HG03135 (cell line): ENCODE measurements around the gene H3-3A.

Experiments
- ATAC-seq: cut with Tn5 transposase; IDR thresholded peaks from one replicate; pipeline ENCODE4 v1.9.1; 2021; ENCODE audit warnings: mild to moderate bottlenecking, moderate library complexity; ENCODE audit not compliant: unreplicated experiment

H3-3A gene

DNA sequence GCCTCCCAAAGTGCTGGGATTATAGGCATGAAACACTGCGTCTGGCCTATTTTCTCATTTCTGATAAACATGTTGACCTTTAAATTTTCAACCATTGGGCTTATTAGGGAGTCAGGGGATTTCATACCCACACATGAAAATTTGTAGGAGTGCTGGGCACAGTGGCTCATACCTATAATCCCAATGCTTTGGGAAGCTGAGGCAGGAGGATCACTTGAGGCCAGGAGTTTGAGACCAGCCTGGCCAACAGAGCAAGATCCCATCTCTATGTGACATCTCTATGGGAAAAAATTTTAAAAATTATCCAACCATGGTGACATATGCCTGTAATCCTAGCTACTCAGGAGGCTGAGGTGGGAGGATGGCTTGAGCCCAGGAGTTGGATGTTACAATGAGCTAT lies 10.5 kb upstream of the H3-3A start:
- ATAC-seq = no peak

- no peak for ATAC-seq
Measured at GRCh38 chr1:226054519-226055327, 7.8 kb upstream of the H3-3A start.

- ATAC-seq = no peak
Measured at GRCh38 chr1:226059709-226060108, 2.8 kb upstream of the H3-3A start.

DNA sequence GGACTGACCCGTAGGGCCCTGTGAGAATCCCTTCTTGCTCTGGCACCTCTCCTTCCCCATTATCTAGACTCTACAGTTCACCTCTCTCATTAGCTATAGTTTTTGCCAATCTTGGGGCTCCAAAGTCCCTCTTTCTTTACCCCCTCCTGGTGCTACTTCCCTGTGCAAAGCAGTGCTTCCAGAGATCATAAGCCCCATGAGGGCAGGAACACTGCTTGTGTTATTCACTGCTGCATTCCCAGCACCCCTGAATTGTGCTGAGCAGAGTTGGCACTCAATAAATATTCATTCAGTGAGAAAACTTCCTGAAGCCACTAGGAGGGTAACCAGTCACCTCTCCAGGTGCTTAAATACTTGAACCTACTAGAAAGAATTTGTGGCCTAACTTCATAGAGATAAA lies 2.1 kb upstream of the H3-3A start:
- ATAC-seq = no peak

DNA sequence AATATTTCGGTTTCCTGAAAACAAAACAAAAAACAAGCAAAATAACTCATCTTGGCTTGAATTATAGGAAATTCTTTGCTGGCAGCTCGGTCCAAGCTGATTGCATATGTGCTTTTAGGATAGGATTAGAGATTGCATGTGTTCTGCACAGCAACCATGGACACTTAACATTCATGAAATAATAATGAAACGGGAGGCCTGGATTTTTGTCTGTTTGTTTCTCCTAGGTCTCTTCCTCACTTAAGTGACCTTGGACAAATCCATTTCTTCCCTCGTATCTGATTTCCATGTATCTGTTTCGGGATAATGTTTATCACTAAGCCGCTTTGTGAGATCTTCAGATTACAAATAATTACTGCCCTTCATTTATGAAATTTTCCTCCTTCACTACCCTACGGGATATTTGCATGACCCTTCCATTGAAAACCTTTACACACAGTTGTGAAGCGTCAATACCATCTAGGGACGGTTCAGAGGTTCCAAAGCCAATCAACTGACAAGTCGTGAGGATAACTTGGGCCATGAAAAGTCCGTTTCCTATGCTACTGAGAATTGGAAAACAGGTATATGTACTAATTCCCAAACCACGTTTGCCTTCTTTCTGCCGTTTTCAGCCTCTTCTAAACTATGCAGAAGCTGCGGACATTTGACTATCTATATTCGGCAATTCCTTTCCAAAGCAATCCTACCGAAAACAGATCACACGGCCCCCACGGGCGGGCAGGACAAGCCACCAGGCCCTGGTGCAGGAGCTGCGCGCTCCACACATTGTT lies 1.3 kb upstream of the H3-3A start:
- ATAC-seq = no peak

DNA sequence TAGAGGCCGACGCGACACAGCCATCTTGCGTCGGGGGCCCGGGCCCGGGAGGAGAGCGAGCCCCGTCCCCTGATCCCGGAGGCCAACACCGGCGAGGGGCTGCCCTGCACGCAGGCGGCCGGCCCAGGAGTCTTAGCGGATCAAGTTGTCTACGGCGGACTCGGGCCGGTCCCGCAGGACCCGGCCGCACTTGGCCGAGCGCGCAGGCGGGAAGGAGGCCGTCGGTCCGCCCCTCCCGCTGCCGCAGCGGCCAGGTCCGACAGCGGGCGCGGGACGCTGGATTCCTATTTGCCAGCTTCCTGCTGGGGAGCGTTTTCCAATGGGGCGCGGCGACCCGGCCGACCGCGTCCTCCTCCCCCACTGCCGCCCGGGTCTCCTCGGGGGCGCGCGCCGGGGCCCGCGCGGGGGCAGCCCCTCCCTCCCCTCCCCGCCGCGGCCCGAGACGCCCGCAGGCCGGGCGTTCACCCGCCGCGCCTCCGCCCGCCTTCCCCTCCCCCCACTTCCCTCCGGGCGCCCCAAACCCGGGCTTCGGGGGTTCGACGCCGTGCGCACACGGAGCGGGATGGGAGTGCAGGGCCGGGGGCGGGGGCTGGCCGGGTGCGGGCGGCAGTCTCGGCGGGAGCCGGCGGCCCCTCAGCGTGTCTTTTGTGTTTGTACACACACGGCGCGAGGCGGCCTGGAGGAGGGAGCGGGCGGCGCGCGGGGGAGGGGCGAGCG lies 517 bp upstream of the H3-3A start:
- ATAC-seq = peak; percentile 55

DNA sequence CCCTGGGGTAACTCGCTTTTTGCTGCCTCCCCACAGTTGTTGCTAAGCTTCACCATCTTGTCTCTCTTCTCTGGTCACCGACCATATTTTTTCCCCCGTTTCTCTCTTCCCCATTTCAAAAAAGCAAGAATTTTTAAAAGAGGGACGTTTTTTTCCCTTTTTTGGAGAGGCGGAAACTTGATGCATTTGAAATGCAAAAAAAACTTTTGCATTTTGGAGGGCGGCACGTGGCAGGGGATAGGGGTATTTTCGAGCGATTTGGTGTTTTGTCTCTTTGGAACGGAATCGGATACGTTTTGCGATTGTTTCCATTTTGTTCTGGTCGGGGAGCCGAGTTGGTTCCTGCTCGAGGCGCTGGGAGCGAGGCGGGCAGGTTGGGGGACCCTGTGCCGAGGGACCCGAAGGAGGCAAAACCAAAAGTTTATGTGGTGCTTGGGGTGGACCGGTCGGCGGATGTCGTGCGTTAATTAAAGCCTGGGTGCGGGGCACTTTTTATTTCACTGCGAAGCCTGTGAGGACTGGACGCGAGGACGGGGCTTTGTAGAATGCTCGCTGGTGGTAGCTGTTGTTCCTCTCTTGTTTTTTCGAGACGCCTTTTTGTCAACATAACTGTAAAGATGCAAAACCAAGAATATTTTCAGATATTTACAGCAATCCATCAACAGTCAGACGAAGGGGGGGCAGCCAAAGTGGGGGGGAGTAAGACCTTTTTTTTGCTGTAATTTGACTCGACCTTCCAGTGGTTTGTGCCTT lies 884 bp downstream of the H3-3A start:
- peak; percentile 20 for ATAC-seq

DNA sequence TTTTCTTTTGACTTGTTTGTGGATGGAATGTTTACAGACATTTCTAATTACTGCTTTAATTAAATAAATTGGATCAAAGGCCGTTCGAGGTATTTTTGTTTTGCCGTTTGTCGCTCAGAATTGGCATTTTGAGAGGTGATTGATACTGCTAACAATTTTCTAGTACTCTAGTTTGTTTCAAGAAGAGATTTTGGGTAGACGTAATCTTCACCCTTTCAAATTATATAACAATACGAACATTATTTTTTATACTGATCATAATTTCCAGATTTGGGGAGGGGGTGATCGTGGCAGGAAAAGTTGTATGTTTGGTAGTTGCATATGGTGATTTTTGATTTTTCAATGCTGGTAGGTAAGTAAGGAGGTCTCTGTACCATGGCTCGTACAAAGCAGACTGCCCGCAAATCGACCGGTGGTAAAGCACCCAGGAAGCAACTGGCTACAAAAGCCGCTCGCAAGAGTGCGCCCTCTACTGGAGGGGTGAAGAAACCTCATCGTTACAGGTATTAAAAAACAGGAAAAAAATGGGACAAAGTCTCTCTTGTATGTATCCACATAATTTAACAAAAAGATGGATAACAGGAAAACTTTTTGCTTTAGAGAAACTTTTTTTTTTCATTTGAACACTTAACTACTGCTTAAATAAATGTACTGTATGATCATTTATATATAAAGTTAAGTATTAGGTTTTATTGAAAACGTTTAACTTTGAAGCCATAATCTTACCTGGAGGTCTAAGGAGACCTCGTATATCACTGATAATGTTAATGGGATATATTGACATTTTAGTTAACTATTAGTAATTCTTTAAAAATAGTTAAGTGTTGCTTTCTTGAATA lies 1.7 kb downstream of the H3-3A start:
- no peak for ATAC-seq

DNA sequence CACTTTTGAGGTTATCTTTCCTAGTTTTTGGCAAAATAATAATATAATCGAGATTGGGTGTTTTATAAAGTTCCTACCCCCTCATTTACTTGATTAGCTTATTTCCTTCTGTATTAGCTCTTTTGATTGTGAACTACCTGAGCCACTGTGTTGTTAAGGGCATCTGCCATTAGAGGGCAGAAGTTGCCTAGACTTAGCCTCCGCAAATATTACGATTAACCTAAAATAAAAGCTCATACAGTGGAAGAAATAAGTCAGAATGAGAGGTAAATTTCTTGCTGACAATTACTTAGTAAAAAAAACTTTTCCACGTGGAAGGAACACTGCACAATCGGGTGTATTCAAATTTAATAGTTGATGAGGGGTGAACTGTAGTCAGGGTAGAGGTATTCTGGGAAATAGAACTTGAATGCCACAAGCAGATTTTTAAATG lies 2.3 kb downstream of the H3-3A start:
- no peak for ATAC-seq

DNA sequence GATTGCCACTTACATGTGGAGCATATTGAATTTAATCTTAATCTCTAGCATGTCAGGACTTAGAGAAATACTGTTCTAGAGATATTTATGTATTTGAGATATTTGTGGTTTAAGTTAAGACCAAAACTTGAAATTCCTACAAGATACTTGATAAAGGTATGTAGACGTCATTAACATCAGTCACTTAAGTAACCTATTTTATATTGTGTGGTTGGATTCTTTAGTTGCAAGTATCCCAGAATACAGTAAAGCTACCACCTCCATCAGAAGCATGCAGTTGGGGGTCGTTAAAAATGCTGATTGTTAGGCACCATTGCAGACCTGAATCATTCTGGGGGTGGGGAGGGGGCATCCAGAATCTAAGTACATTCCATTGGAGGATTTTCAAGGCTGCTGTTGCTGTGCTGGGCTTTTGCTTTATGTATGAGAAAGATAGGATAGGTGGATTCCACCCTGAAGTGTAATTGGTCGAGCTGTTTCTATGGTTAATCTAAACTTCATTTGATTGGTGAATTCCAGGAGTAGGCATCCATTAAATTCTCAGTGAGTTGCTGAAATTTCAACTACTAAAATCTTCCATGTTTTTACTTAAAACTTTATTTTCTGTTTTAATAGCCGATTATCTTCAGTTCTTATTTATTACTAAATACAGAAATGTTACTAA lies 4.0 kb downstream of the H3-3A start:
- ATAC-seq = no peak

DNA sequence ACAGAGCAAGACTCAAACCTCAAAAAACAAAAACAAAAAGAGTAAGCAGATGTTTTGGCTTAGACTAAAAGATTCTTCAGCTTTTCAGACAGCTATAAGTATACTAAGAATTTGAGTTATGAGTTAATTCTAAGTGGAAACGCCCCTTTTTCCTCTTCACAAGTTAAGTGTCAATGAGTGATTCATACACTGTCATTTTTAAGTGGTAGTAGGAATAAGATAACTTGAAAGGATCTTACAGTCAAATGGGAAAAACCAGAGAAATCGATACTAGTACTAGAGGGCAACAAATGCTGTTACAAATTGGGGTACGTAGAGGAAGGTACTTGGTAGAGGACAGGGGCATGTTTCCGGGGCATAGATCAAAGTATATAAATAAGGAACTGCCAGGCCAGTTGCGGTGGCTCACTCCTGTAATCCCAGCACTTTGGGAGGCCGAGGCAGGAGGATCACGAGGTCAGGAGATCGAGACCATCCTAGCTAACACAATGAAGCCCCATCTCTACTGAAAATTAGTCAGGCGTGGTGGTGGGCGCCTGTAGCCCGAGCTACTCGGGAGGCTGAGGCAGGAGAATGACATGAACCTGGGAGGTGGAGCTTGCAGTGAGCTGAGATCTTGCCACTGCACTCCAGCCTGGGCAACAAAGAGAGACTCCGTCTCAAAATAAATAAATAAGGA lies 7.4 kb downstream of the H3-3A start:
- ATAC-seq = no peak

DNA sequence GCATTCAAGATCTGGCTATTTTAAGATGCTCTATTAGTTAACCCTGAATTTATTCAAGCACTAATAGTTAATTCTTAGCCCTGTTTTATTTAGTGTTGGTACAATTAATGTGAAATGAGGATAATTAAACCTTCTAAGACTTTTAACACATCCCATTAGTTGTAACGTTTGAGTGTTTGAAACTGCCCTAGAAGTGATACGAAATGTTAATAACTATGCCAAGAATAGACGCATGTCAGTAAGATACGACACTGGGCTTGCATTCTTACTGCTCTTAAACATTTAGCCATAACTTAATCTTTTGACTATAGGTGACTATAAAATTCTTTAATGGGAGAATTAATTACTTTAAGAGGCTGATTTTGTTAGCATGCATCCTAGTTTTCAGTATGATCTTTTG lies 9.8 kb downstream of the H3-3A start:
- ATAC-seq = no peak

DNA sequence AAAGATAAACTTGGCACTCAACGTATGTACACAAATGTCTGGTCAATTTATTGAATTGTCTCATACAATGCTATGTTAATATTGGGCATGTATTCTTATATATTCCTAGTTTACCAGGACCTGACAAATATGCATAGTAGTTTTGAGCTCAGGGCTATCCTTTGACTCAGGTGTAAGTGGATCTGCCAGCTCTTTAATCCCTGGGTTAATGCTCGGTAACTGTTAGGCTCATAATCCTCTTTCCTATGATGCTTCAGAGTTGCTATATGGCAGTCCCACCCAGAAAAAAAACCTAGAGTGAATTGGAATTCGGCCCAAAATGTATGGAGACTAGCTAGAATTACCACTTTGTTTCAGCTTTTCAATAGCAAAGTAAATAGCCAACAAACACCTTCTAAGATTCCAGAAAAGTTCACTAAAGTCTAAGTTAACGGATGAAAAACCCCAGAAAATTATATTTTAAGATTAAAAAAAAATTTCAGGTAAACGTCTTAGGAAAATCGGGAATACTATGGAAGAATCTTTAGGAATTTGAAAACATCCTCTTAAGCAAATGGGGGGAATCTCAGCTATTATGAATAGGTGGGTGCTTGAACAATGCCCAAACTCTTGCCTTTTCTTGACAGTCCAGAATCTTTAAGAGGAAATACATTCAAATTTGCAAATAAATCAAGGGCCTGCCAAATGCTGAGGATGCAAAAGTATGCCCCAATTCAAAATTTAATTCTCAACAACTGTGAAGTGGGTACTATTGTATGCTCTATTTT lies 10.9 kb downstream of the H3-3A start:
- no peak for ATAC-seq

GRCh38 chr1:226074046-226074445 lies 11.5 kb downstream of the H3-3A start:
- ATAC-seq = no peak

DNA sequence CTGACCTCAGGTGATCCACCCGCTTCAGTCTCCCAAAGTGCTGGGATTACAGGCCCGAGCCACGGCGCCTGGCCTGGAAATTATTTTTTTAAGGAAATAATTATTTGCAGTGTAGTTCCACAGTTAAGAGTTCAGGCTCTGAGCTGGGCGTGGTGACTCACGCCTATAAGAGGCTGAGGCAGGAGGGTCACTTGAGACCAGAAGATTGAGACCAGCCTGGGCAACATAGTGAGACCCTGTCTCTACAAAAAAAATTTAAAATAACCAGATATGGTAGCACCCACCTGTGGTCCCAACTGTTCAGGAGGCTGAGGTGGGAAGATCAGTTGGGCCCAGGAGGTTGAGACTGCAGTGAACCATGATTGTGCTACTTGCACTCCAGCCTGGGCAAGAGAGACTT lies 13.9 kb downstream of the H3-3A start:
- ATAC-seq = no peak

DNA sequence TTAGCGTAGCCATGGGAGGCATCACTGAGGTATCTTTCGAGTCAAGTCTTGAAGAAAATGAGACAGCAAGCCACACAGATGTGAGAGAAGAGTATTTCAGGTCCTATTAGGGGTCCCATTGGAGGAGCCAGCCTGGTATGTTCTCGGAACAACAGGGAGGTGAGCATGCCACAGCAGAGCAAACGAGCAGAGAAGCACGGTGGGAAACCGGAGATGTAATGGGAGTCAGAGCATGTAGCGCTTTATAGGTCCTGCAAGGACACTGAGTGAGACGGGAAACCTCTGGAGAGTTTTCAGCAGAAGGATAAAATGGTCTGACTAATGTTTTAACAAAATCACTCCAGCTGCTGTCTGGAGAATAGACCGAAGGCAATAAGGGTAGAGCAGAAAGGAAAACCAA lies 15.9 kb downstream of the H3-3A start:
- ATAC-seq = no peak

GRCh38 chr1:226082587-226082917 lies 20.0 kb downstream of the H3-3A start:
- no peak for ATAC-seq

DNA sequence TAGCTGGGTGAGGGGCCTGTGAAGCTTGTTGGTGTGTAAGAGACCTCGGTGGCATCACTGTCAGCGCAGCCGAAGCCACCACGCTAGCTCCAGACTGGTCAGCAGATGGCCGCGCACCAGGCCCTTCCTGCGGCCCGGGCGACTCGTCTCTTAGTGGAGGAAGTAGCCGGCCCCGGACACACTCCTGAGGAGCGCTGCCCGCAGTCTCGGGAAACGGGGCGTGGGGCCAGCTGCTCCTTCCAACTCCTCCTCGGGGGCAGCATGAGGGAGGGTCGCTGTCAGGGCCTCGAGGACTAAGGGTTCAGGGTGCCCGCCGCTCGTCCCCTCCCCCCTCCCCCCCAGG lies 20.4 kb downstream of the H3-3A start:
- ATAC-seq = peak; percentile 22
